ENCODE measurements around the gene IL18BP.

DNA sequence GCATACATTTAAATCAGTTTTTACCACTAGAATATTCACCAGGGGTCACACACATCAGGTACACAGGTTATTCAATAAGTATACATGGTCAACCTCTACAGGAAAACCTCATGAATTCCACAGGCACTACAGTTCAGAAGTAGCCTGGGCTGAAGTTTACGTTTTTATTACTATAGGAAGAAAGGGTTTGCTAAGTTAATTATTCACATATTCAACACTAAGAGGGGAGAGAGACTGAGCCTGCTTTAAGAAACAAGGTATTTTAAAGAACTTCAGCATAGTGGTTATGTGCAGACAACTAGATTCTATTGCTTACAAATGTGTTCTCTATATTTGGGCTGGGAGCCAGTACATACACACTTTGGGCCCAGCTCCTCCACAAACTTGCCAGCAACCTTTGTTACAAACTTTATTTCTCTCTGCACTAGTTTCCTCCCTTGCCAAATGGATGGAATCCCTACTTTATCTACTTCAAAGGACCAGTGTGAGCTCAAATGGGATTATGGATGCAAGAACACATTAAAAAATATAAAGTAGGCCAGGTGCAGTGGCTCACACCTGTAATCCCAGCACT lies 31.9 kb downstream of the IL18BP start:
- TF ChIP-seq, protein P1, sequence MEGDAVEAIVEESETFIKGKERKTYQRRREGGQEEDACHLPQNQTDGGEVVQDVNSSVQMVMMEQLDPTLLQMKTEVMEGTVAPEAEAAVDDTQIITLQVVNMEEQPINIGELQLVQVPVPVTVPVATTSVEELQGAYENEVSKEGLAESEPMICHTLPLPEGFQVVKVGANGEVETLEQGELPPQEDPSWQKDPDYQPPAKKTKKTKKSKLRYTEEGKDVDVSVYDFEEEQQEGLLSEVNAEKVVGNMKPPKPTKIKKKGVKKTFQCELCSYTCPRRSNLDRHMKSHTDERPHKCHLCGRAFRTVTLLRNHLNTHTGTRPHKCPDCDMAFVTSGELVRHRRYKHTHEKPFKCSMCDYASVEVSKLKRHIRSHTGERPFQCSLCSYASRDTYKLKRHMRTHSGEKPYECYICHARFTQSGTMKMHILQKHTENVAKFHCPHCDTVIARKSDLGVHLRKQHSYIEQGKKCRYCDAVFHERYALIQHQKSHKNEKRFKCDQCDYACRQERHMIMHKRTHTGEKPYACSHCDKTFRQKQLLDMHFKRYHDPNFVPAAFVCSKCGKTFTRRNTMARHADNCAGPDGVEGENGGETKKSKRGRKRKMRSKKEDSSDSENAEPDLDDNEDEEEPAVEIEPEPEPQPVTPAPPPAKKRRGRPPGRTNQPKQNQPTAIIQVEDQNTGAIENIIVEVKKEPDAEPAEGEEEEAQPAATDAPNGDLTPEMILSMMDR (IDR thresholded peaks at IDR 0.05) = no peak
- no peak for TF ChIP-seq EP300 (IDR thresholded peaks at IDR 0.05)
